Measurements from ENCODE around the gene CHST8. TPM values are rescaled to one million over a fixed set of nuclear protein-coding genes. Genes with fewer than 3 reads are reported as not detected.

CHST8 gene
- total RNA-seq, 2 donors from 2014 or later, result 1.6 to 3.8 TPM

- no peak overlapping the region for H3K4me3 ChIP-seq (ENCODE audit: low read length)
- H3K9me3 Mint-ChIP-seq, result peaks cover 6% of the 10 kb centered on the region
- no peaks in the 10 kb centered on the region for H3K4me1 Mint-ChIP-seq
- no peak for DNase-seq
- H3K4me3 Mint-ChIP-seq, result no peak overlapping the region
- H3K27ac ChIP-seq (ENCODE audit: low read depth, low read length), result no peak overlapping the region
- H3K27ac Mint-ChIP-seq, result no peak overlapping the region
- no peaks in the 10 kb centered on the region for H3K36me3 ChIP-seq (ENCODE audit: control insufficient read depth, insufficient read depth, low read length)
- no peaks in the 10 kb centered on the region for H3K9me3 ChIP-seq (ENCODE audit: control insufficient read depth, low read length)
- no peaks in the 10 kb centered on the region for H3K27me3 ChIP-seq (ENCODE audit: control insufficient read depth, insufficient read depth, low read length, poor library complexity, severe bottlenecking)
- WGBS, 2 experiments (ENCODE audit: insufficient coverage in 1 of 2, insufficient read length in 1 of 2), result 79 to 89% methylated on average over 4 to 5 of the region's 5 CpGs
- no peaks in the 10 kb centered on the region for H3K36me3 Mint-ChIP-seq (ENCODE audit: low read depth)
- TF ChIP-seq, protein P1, sequence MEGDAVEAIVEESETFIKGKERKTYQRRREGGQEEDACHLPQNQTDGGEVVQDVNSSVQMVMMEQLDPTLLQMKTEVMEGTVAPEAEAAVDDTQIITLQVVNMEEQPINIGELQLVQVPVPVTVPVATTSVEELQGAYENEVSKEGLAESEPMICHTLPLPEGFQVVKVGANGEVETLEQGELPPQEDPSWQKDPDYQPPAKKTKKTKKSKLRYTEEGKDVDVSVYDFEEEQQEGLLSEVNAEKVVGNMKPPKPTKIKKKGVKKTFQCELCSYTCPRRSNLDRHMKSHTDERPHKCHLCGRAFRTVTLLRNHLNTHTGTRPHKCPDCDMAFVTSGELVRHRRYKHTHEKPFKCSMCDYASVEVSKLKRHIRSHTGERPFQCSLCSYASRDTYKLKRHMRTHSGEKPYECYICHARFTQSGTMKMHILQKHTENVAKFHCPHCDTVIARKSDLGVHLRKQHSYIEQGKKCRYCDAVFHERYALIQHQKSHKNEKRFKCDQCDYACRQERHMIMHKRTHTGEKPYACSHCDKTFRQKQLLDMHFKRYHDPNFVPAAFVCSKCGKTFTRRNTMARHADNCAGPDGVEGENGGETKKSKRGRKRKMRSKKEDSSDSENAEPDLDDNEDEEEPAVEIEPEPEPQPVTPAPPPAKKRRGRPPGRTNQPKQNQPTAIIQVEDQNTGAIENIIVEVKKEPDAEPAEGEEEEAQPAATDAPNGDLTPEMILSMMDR (conservative IDR thresholded peaks at IDR 0.05), result no peak
- no peak overlapping the region for H3K9ac ChIP-seq (ENCODE audit: extremely low read depth, low read length, poor library complexity, severe bottlenecking)
- no peaks in the 10 kb centered on the region for H3K27me3 Mint-ChIP-seq (ENCODE audit: insufficient read depth)
- H3K4me1 ChIP-seq (ENCODE audit: control insufficient read depth, insufficient read depth, low read length), result no peaks in the 10 kb centered on the region
These were observed 84.1 kb downstream of the CHST8 start for GRCh38 chr19:33705860-33706259.

GRCh38 chr19:33706631-33707030 lies 84.9 kb downstream of the CHST8 start:
- Histone ChIP-seq H3K27ac (ENCODE audit: low read depth, low read length) (no peak overlapping the region), H3K9me3 (ENCODE audit: control insufficient read depth, low read length) (no peaks in the 10 kb centered on the region), H3K9ac (ENCODE audit: extremely low read depth, low read length, poor library complexity, severe bottlenecking) (no peak overlapping the region), H3K36me3 (ENCODE audit: control insufficient read depth, insufficient read depth, low read length) (no peaks in the 10 kb centered on the region), H3K4me1 (ENCODE audit: control insufficient read depth, insufficient read depth, low read length) (no peaks in the 10 kb centered on the region), H3K4me3 (ENCODE audit: low read length) (no peak overlapping the region), H3K27me3 (ENCODE audit: control insufficient read depth, insufficient read depth, low read length, poor library complexity, severe bottlenecking) (no peaks in the 10 kb centered on the region)
- Mint-ChIP-seq H3K36me3 (ENCODE audit: low read depth) (no peaks in the 10 kb centered on the region), H3K27ac (no peak overlapping the region), H3K4me3 (no peak overlapping the region), H3K4me1 (no peaks in the 10 kb centered on the region), H3K27me3 (ENCODE audit: insufficient read depth) (no peaks in the 10 kb centered on the region), H3K9me3 (peaks cover 6% of the 10 kb centered on the region)
- no peak for DNase-seq
- TF ChIP-seq, protein P1 (conservative IDR thresholded peaks at IDR 0.05), result no peak
- 89 to 97% methylated on average over 5 to 9 of the region's 10 CpGs for WGBS, 2 experiments (ENCODE audit: insufficient coverage in 1 of 2, insufficient read length in 1 of 2)

DNA sequence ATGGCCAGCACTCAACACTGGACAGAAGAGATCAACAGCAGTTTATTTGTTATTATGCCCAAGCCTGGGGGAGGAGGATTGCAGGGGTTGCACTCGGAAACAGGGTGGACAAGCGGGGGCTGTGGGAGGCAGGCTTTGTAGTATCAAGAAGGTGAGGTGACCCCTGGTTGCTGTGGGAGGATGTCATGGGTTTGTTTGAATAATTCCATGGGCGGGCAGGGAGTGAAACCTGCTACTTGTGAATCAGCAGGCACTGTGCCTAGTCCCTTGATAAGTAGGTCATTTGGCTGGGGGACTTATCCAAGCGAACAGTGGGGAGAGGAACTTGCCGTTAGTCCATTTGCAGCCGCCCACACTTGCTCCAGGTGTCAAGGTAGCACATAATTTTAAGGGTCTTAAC lies 90.5 kb downstream of the CHST8 start:
- Mint-ChIP-seq H3K4me1 (no peaks in the 10 kb centered on the region), H3K36me3 (ENCODE audit: low read depth) (no peaks in the 10 kb centered on the region), H3K27me3 (ENCODE audit: insufficient read depth) (no peaks in the 10 kb centered on the region), H3K9me3 (peaks cover 6% of the 10 kb centered on the region), H3K4me3 (no peak overlapping the region), H3K27ac (no peak overlapping the region)
- H3K27me3 ChIP-seq (ENCODE audit: control insufficient read depth, insufficient read depth, low read length, poor library complexity, severe bottlenecking), result no peaks in the 10 kb centered on the region
- H3K27ac ChIP-seq (ENCODE audit: low read depth, low read length), result no peak overlapping the region
- no peak overlapping the region for H3K9ac ChIP-seq (ENCODE audit: extremely low read depth, low read length, poor library complexity, severe bottlenecking)
- H3K36me3 ChIP-seq (ENCODE audit: control insufficient read depth, insufficient read depth, low read length), result no peaks in the 10 kb centered on the region
- TF ChIP-seq, protein P1 (conservative IDR thresholded peaks at IDR 0.05), result no peak
- H3K4me1 ChIP-seq (ENCODE audit: control insufficient read depth, insufficient read depth, low read length), result no peaks in the 10 kb centered on the region
- no peaks in the 10 kb centered on the region for H3K9me3 ChIP-seq (ENCODE audit: control insufficient read depth, low read length)
- WGBS, 2 experiments (ENCODE audit: insufficient coverage in 1 of 2, insufficient read length in 1 of 2), result 84 to 89% methylated on average over 6 of the region's 6 CpGs
- H3K4me3 ChIP-seq (ENCODE audit: low read length), result no peak overlapping the region
- no peak for DNase-seq

Measured in endodermal cell (in vitro differentiated cells).